PC-9 (cell line): ENCODE data around the gene ELMOD1.
A peak's percentile ranks its signal among the peaks of the same experiment; 100 is the strongest.

Experiments
- CTCF ChIP-seq: fragments of 200-600 bp; sonication (generic); conservative IDR thresholded peaks from 2 replicates; pipeline ENCODE4 v1.6.1; 2017; ENCODE audit warnings: mixed run types, antibody characterized with exemption, mild to moderate bottlenecking, moderate library complexity
- EZH2 ChIP-seq: fragments of 200-600 bp; sonication (generic); IDR thresholded peaks from 2 replicates; pipeline ENCODE4 v1.8.0; 2017; ENCODE audit warnings: antibody characterized with exemption, low read depth

DNA sequence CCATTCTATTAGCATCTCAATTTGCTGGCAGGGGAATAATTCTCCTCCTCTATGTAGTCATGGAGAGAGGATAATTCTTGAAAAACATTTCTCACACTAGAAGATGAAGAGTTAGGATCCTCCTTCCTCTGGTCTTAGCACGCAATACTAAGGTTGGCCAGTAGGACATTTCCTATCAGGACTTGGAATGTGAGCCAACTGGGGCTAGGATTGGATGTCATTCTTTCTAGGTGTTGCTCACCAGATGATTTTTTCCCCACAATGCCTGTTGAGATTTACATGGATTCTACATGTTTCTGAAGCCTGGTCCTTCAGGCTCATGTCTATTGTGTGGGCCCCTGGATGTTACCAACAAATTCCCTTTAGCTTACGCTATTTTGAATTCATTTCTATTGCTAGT is 92.9 kb downstream of the ELMOD1 start:
- peak; percentile 62 for TF ChIP-seq CTCF
- TF ChIP-seq EZH2: no peak
